Kidney tubule cell (primary cell): ENCODE measurements around the gene CPNE7.

Source experiments
- DNase-seq: peaks from one replicate; pipeline ENCODE4 v3.0.0-alpha.2; 2018; ENCODE audit warnings: low spot score

The CPNE7 gene

DNA sequence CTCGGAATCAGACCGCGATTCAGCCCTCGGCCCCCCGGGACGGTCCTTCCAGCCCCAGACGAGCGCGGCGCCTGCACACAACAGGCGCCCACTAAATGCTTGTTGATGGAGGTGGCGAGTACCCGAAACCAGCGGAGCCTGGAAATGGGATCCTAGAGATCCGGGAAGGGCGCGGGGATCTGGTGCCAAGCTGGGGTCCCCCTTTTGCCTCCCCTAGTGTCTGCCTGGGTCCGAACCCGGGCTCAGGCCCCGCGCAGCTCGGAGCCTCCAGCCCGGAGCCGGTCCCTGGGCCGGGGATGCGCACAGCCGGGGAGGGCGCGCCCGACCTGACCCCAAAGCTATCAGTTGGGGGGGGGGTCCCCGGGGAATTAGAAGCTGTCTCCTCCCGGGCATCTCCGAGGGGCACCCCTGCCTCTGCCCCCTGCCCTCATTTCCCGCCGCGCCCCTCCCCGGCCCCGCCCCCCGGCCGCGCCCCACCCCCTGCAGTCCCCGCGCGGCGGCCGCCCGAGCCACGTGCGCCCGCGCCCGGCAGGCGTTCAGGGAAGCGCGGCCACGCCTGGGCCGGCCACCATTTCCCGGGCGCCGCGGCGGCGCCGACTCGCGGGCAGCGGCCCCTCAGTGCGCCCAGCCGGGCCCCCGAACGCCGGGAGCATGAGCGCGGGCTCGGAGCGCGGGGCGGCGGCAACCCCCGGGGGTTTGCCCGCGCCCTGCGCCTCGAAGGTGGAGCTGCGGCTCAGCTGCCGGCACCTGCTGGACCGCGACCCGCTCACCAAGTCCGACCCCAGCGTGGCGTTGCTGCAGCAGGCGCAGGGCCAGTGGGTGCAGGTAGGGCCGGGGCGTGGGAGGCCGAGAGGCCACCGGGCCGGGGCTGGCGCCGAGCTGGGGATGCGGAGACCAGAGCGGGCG, at the start of gene CPNE7:
TSS of gene CPNE7 (plus strand) at position 512 of the 906 bp plus-strand sequence. CDS start at position 652, 140 bp downstream.
- DNase-seq = no peak

DNA sequence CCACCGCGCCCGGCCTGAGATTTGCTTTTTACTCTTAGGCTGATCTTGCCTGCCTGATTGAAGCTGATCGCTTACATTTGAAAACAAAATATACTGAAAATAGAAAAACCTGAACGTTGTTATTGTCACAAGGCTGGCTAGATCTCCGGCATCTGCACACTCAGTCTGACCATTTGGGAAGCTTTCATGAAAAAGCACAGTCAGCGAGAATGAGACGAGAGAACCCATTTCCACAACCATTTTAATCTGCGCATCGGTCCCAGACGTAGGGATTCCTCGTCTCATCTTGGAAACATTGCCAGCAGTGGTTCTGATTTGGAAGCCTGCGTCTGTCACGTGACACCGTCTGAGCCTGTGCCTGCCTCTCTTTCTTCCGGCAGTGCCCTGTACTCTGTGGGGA, 46.5 kb upstream of the CPNE7 start:
- no peak for DNase-seq

DNA sequence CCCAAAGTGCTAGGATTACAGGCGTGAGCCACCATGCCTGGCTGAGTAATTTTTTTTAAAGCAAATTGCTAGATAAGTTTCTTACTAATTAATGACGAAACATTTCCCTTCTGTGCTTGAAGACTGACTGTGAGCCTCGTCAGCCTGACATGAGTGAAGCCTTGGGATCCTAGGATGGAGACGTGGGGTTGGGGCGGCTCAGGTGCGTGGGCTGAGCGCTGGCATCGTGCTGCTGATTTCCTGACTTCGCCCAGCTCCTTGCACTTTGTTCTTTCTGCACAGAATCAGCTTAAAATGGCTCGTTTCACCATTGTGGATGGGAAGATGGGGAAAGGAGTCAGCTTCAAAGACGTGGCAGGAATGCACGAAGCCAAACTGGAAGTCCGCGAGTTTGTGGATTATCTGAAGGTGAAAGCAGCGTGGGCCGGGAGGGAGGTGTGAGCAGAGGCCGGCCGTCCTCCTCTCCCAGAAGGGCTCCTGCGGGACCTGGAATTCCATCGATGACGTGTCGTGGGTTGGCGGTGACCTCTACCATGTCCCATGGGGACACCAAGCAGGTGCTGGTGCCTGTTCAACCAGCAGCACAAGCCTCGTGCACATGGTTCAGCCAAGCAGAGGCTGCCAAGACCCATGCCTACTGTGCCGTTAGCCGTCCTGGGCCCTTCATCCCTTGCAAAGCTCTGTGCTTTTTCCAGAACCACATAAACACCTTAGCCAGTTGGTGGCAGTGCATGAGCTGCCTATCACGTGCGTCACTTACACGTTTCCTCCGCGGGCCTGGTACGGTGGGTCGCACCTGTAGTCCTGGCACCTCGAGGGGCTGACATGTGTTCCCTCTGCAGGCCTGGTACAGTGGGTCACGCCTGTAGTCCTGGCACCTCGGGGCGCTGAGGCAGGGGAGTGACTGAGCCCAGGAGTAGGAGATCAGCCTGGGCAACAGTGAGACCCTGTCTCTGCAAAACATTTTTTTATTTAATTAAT, 44.9 kb upstream of the CPNE7 start:
- DNase-seq = no peak

DNA sequence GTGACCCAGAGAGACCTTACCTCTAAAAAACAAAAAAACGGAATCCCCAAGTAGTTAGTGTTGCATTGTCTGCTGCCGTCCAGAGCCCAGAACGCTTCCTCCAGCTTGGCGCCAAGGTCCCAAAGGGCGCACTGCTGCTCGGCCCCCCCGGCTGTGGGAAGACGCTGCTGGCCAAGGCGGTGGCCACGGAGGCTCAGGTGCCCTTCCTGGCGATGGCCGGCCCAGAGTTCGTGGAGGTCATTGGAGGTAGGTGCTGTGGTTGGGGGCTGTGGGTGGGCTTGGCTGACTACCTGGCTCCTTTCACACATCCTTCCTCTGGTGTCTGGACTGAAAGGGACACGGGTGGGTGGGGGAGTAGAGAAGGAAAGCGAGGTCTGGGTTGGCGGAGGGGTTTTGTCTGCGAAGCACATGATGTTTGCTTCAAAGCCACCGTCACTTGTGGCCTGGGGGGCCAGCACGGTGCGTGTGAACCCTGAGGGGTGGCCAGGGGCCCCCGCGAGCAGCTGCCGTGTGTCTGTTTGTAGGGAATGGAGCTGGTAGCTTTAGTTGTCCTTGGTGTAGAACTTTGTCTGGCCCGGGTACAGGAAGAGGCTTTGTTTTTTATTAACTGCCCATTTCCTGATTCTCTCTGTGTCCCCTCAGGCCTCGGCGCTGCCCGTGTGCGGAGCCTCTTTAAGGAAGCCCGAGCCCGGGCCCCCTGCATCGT, 43.6 kb upstream of the CPNE7 start:
- no peak for DNase-seq

DNA sequence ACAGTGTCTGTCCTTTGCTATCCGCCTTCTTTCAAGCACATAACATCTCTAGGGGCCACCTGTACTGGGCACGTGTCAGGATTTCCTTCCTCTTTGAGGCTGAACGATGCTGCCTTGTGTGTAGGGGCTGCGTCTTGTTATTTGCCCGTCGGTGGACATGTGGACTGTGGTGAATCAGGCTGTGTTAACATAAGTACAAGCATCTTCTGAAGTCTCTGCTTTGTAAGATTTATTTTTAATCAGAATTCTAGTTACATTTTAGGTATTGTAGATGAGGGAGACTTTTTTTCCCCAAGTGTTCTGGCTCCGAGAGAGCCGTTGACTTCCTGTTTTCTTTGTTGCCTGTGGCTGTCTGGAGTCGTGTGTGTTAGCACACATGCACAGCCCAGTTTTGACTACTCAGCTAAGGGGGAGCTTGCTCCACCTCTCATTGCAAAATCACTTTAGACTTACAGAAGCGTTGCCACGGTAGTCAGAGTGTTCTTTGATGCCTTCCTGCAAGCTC, 41.3 kb upstream of the CPNE7 start:
- no peak for DNase-seq

DNA sequence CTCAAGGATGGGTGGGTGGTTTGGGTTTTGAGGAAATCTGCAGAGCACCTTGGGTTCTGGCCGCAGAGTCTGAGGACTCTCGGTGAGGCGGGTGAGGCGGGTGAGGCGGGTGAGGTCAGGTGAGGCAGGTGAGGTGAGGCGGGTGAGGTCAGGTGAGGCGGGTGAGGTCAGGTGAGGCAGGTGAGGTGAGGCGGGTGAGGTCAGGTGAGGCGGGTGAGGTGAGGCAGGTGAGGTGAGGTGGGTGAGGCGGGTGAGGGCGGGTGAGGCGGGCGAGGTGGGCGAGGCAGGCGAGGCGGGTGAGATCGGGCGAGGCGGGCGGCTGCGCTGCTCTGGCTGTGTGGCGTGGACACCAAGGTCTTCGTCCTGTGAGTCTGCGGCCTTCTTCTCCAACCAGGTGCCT, 39.2 kb upstream of the CPNE7 start:
- DNase-seq = no peak

DNA sequence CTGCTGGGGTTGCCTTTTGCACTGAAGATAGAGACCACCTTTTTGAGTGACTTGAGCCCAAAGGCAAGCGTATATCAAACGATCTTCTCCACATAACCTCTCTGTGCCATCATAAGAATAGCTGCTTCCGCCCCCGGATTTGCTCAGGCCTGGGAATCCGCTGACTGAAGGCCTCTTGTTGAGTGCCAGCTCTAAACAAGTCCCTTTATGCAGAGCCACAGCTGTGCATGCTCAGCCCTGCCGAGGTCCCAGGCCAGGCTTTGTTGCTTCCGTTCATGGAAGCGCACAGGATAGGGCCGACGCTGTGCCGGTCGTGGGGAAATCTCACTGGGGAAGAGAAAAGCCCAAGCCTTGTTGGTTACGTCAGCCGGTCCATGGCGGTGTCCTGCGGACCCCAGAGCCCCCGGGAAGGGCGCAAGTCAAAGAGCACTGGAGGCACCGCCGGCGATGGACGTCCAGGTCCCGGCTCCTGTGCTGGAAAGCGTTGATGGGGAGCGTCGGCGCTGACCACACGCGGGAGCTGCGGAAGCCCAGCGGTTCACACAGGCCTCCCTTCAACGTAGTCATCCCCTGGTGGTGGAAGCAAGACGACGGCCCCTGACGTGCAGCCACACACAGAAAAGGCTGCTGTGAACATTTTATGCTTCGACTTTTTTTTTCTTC, 38.5 kb upstream of the CPNE7 start:
- no peak for DNase-seq

DNA sequence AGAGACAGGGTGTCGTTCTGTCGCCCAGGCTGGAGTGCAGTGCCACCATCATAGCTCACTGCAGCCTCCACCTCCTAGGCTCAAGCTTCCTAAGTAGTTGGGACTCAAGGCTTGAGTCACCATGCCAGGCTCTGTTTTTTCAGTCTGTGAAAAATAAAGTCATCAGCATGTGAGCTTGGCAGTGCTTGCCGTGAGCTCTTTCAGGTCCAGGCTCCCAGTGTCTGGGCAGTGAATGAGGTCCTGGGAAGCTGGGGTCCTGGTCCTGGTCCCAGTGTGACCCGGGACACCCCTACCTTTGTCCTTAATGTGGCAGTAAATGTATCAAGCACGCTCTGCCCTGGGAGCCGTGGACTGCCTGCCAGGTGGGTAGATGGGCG, 38.0 kb upstream of the CPNE7 start:
- no peak for DNase-seq

DNA sequence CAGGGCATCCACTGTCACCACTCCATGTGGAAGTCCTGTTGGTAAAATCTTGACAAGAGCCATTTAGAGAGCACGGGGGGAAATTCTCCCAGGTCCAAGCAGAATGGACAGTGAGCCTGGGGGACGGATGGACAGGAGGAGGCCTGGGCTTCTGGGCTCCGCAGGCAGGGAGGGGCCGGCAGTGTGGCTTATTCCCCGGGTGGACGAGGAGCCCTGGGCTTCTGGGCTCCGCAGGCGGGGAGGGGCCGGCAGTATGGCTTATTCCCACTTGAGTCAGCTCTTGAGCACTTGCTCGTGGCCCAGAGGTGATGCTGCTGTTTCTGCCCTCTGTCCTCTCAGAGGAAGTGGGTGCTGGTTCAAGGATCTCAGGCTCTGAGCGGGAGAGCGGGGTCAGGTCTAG, 37.3 kb upstream of the CPNE7 start:
- no peak for DNase-seq

DNA sequence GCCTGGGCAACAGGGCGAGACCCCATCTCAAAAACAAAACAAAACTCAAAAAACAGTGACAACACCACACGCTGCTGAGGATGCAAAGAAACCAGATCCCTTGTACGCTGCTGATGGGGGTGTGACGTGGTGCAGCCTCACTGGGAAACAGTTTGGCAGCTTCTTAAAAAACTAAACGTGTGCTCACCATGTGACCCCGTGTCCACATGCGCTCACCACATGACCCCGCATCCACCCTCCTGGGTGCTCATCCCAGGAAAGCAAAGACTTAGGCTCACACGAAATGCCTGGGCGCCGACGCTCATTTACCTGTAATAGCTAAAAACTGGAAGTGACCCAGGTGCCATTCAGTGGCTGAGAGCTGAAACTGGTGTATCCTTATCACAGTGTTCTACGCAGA, 35.0 kb upstream of the CPNE7 start:
- DNase-seq = no peak

DNA sequence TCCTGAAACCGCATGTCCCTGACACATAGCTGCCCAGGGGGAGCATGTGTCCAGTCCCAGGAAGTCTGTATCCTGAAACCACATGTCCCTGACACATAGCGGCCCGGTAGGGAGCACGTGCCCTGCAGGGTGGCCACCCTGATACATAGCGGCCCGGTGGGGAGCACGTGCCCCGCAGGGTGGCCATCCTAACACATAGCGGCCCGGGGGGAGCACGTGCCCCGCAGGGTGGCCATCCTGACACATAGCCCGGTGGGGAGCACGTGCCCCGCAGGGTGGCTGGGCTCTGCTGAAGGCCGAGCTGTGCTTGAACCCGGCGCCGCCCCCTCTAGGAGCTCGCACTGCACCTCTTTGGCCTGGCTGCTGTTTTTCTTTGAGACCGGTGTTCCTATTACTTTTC, 33.8 kb upstream of the CPNE7 start:
- no peak for DNase-seq

DNA sequence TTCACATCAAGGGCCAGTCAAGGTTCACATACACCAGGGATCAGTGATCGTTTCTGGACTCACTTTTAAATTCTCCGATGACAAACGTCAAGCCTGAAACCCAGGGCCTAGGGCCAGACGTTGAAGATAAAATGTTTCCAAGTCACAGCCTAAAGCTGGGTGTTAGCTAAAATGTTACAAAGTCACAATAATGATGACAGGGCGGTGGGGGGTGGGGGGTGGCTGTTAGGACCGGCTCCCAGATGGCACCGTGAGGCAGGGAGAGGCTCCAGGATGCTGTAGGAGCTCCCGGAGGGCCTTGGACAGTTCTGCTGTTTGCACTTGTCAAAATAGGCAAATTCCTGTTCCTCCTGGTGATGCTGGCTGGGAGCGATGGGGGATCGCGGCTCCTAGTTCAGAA, 31.4 kb upstream of the CPNE7 start:
- no peak for DNase-seq

DNA sequence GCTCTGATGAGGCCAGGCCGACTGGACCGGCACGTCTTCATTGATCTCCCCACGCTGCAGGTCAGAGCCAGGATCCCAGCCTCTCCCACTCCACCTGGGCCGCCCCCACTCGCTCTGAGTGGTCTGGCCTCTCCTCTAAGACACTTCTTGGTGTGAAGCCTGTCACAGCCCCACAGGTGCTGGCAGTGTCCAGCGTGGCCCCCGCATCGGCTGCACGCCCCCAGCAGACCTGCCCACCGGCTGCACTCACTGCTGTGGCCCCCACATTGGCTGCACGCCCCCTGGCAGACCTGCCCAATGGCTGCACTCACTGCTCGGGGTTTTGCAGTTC, 30.9 kb upstream of the CPNE7 start:
- DNase-seq = no peak

DNA sequence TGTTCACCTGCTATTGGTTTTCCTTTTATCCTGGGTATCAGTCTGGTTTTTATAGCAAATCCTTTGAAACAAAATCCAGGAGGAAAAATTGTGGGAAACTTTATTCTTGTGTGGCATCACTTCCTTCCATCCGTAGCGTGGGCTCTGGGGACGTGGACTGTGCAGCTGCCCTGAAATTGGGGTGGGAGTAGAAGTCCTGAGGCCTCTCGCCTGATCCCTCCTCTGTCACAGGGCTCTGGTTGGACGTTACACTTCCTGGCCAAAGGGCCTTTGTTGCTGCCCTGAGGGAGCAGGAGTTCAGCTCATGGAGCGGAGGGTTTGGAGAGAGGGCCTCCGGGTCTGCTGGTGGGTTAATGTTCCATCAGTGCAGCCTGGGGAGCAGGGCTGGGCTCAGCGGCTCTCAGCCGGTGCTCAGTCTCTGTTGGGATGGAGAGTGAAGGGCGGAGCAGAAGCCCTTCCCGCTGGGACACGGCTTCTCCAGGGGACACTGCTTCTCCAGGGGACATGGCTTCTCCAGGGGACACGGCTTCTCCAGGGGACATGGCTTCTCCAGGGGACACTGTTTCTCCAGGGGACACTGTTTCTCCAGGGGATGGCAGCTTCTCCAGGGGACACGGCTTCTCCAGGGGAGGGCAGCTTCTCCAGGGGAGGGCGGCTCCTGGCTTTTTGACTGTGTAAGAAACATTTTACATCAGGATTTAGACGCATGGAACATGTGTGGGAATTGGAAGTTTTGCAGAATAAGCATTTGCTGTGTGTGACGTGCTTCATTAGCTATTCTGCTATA, 30.3 kb upstream of the CPNE7 start:
- DNase-seq = no peak

DNA sequence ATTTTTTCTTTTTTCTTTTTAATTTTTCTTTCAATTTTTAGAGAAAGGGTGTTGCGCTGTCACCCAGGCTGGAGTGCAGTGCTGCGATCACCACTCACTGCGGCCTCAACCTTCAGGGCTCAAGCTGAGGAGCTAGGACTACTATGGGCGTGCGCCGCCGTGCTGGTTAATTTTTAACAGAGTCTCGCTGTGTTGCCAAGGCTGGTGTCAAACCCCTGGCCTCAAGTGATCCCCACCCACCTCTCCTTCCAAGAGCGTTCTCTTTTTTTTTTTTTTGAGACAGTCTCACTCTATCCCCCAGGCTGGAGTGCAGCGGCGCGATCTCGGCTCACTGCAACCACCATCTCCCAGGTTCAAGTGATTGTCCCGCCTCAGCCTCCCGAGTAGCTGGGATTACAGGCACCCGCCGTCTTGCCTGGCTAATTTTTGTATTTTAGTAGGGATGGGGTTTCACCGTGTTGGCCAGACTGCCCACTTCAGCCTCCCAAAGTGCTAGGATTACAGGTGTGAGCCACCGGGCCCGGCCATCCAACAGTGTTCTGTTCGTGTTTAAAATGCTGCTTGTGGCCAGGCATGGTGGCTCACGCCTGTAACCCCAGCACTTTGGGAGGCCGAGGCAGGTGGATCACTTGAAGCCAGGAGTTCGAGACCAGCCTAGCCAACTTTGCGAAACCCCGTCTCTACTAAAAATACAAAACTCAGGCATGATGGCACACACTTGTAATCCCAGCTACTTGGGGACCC, 29.6 kb upstream of the CPNE7 start:
- DNase-seq = peak; percentile 66

DNA sequence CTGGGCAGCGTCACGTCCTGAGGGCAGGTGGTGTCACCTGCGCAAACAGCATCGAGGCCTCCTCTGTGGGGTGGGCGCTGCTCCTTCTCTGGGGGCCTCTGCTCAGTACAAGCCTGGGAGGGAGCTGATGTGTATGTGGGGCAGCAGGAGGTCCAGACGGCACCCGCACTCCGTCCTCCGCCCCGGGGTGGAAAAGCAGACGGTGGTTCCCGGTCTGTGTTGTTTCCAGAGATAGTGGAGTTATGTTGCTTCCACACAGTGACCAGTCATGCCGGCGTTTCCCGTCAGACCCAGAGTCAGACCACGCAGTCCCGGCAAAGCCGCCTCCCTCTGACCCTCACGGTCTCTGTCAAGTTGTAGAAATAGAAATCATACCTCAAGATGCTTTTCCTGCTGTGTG, 28.8 kb upstream of the CPNE7 start:
- DNase-seq = no peak

DNA sequence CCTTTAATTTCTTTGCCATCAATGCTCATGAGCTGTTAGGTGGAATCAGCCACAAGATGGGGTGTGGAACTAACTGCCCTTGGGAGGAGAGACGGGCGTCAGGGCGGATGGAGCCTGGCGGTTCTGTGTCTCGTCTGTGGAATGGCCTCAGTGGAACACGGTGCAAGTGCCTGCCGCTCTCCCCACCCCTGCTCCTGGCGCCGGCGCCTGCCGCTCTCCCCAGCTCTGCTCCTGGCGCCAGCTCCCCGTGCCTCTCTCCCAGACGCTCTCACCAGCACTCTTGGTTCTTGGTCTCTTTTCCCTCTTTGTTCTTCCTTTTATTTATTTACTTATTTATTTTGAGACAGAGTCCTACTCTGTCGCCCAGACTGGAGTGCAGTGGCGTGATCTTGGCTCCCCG, 28.3 kb upstream of the CPNE7 start:
- no peak for DNase-seq

DNA sequence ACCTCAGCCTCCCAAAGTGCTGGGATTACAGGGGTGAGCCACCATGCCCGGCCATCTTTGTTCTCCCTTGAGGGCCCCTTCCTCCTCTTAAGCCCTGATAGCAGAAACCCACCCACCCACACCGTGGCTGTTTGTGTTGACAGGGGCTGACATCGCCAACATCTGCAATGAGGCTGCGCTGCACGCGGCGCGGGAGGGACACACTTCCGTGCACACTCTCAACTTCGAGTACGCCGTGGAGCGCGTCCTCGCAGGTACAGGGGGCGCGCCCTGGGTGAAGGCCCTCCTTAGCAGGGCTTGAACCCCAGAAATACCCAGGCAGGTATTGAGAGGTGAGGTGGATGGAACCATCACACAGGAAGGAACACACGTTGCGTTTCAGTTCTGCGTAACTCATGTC, 27.7 kb upstream of the CPNE7 start:
- DNase-seq = no peak

DNA sequence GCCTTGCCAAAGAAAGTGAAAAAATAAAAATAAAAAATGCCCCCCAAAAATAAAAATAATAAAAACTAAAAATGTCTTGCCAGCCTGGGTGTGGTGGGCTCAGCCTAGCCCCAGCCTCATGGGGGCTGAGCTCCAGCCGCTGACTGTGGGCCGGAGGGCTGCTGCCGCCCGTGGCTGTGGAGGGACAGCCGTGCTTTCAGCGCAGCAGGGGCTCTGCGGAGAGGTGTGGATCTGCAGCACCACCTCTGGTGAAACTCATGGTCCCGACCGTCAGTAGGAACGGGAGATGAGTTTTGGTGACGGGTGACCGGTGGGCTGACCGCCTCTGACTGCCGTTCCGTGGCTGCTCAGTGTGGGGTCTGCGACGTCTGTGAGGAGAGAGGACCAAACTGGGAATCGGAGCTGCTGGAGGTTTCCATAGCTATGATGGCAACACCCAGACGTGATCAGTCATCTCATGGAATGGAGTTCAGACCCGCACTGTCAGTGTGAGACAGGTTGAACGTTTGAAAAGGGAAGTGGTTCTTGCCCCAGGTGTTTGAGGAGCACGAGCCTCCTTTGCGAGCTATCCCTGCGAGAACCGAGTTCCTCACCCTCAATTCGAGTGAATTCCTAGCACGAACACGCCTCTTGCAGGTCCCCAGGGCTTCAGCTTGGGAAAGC, 27.1 kb upstream of the CPNE7 start:
- no peak for DNase-seq
